Endothelial cell of umbilical vein (primary cell): ENCODE data around the gene SULT1A2. TPM values are rescaled to one million over a fixed set of nuclear protein-coding genes. Genes with fewer than 3 reads are reported as not detected.

Experiments used
- BruUV-seq: library from RNA; stranded (reverse); fragments of 400-500 nt; replicated peaks from 2 replicates; lab custom pipeline; 2021; lab: Mats Ljungman, UMichigan
- CTCF ChIA-PET: fragments of 300-600, 350-600 bp; sonication (Branson Sonifier 250); formaldehyde crosslinking; loops from one replicate; lab custom pipeline; 2021; ENCODE audit warnings: antibody characterized with exemption, inconsistent platforms; lab: Charles Lee
- POLR2A ChIA-PET: fragments of 300-600, 350-600 bp; sonication (Branson Sonifier 250); formaldehyde crosslinking; loops from one replicate; lab custom pipeline; 2021; ENCODE audit warnings: antibody characterized with exemption, inconsistent platforms; lab: Charles Lee
- DNase-seq: peaks from one replicate; pipeline ENCODE4 v3.0.0-alpha.2; 2011; ENCODE audit warnings: low read depth, low spot score
- FAIRE-seq: peaks from 2 replicates; lab custom pipeline; 2011; peaks lifted over from hg19 to GRCh38; lab: Jason Lieb, UNC
- H2AFZ ChIP-seq: 2 replicates; pipeline ENCODE4 v1.6.0; 2012; ENCODE audit warnings: low read depth, low read length, control low read depth, inconsistent platforms
- H3K27ac ChIP-seq: 2 replicates; pipeline ENCODE4 v1.5.1; 2011; ENCODE audit warnings: low read depth, mild to moderate bottlenecking, control low read depth, low read length, moderate library complexity; ENCODE audit not compliant: insufficient read depth
- H3K27me3 ChIP-seq, 2 experiments: 2 replicates each; pipeline versions ENCODE4 v1.6.0 to v1.6.1; 2011; ENCODE audit warnings: low read length in 2 of 2, mixed read lengths in 1 of 2; ENCODE audit not compliant: control insufficient read depth in 2 of 2, insufficient read depth in 2 of 2
- H3K36me3 ChIP-seq, 2 experiments: 2 replicates in 1 of 2; 3 replicates in 1 of 2; pipeline ENCODE4 v1.5.1; 2011; ENCODE audit warnings: low read length in 2 of 2, mild to moderate bottlenecking in 1 of 2, moderate library complexity in 1 of 2; ENCODE audit not compliant: control insufficient read depth in 2 of 2, insufficient read depth in 2 of 2; ENCODE audit errors: extremely low read depth in 1 of 2
- H3K4me1 ChIP-seq: 3 replicates; pipeline ENCODE4 v1.5.1; 2011; ENCODE audit warnings: mild to moderate bottlenecking, low read length; ENCODE audit not compliant: control insufficient read depth, insufficient read depth; ENCODE audit errors: extremely low read depth
- H3K4me2 ChIP-seq: 2 replicates; pipeline ENCODE4 v1.6.1; 2011; ENCODE audit warnings: low read length, control low read depth, mixed read lengths; ENCODE audit not compliant: insufficient read depth
- H3K4me3 ChIP-seq, 3 experiments: fragments of 200-600 bp in 1 of 3; sonication (generic), shearing (Covaris generic) in 1 of 3; replicated peaks in 1 of 3; 2 replicates each; pipeline ENCODE4 v1.5.1; 2011 to 2016; ENCODE audit warnings: control low read depth in 3 of 3, low read length in 3 of 3, mild to moderate bottlenecking in 2 of 3, inconsistent platforms in 1 of 3, low read depth in 1 of 3, moderate library complexity in 1 of 3; ENCODE audit not compliant: insufficient read depth in 1 of 3
- H3K79me2 ChIP-seq: 2 replicates; pipeline ENCODE4 v1.6.0; 2012; ENCODE audit warnings: low read length, inconsistent platforms; ENCODE audit not compliant: control insufficient read depth, insufficient read depth
- H3K9ac ChIP-seq: replicated peaks from 2 replicates; pipeline ENCODE3; 2011; ENCODE audit warnings: low read length, control low read depth; ENCODE audit not compliant: insufficient read depth; ENCODE audit errors: extremely low read depth
- H3K9me1 ChIP-seq: replicated peaks from 3 replicates; pipeline ENCODE4 v1.6.0; 2011; ENCODE audit warnings: mild to moderate bottlenecking, low read length; ENCODE audit not compliant: control insufficient read depth, insufficient read depth; ENCODE audit errors: extremely low read depth
- H3K9me3 ChIP-seq: replicated peaks from 2 replicates; pipeline ENCODE4 v1.5.1; 2012; ENCODE audit warnings: low read length, inconsistent platforms; ENCODE audit not compliant: control insufficient read depth, insufficient read depth
- H4K20me1 ChIP-seq: replicated peaks from 2 replicates; pipeline ENCODE3; 2011; ENCODE audit warnings: mild to moderate bottlenecking, low read length; ENCODE audit not compliant: control insufficient read depth, insufficient read depth; ENCODE audit errors: extremely low read depth
- EZH2 ChIP-seq: IDR thresholded peaks from 2 replicates; pipeline ENCODE4 v1.6.1; 2012; ENCODE audit warnings: borderline replicate concordance, low read depth, mild to moderate bottlenecking, moderate library complexity, low read length, inconsistent platforms; ENCODE audit not compliant: severe bottlenecking
- FOS ChIP-seq: IDR thresholded peaks from 2 replicates; pipeline ENCODE4 v1.6.1; 2011; ENCODE audit warnings: mild to moderate bottlenecking, low read length, moderate library complexity, borderline replicate concordance; ENCODE audit not compliant: insufficient read depth
- GATA2 ChIP-seq: IDR thresholded peaks from 2 replicates; pipeline ENCODE4 v1.7.0; 2011; ENCODE audit warnings: low read depth, mild to moderate bottlenecking, moderate library complexity, mixed read lengths, low read length; ENCODE audit not compliant: insufficient read length, insufficient read depth
- JUN ChIP-seq: IDR thresholded peaks from 2 replicates; pipeline ENCODE4 v1.6.1; 2011; ENCODE audit warnings: borderline replicate concordance, low read depth; ENCODE audit not compliant: insufficient read length, insufficient read depth
- MYC ChIP-seq: IDR thresholded peaks from one replicate; pipeline ENCODE4 v1.6.1; 2011; ENCODE audit warnings: mild to moderate bottlenecking, low read depth, low read length
- POLR2A ChIP-seq: IDR thresholded peaks from 2 replicates; pipeline ENCODE4 v1.6.1; 2012; ENCODE audit warnings: low read depth, mild to moderate bottlenecking, control low read depth, low read length
- POLR2AphosphoS5 ChIP-seq: IDR thresholded peaks from 2 replicates; pipeline ENCODE4 v1.6.1; 2012; ENCODE audit warnings: low read depth, mild to moderate bottlenecking, control low read depth, low read length, moderate library complexity; ENCODE audit not compliant: insufficient read depth
- dilution Hi-C: fragments of 300-500 bp; cut with MboI; formaldehyde crosslinking; loops from one replicate; pipeline ENCODE4 v1.15.0; 2019; ENCODE audit warnings: low sequenced_read_pairs; ENCODE audit not compliant: extremely low pct_ligation_motif_present
- intact Hi-C: fragments of 100-400 bp; cut with micrococcal nuclease; formaldehyde crosslinking; loops from one replicate; pipeline ENCODE4 v1.10.0; 2022
- polyA plus RNA-seq, 4 experiments: library from polyadenylated mRNA; depleted of rRNA in 3 of 4; stranded (reverse) in 3 of 4; unstranded in 1 of 4; fragments of >200 nt; gene quantifications; 2 replicates each; pipeline versions ENCODE4 v1.2.1 to v1.2.3, GENCODE V29; 2011 to 2012; ENCODE audit warnings: missing spikeins in 1 of 4
- total RNA-seq: library from RNA; stranded (reverse); gene quantifications from 2 replicates; pipeline ENCODE4 v1.2.3, GENCODE V29; 2021
- TF ChIP-seq, protein P1 (sequence below), 2 donors: IDR thresholded peaks; 1 replicate in 1 of 2; 2 replicates in 1 of 2; pipeline ENCODE4 v1.5.1; 2011; ENCODE audit warnings: low read length in 2 of 2, mild to moderate bottlenecking in 2 of 2, moderate library complexity in 2 of 2, control low read depth in 1 of 2, inconsistent platforms in 1 of 2, low read depth in 1 of 2; ENCODE audit not compliant: insufficient read depth in 1 of 2; ENCODE audit errors: extremely low read depth in 1 of 2
- TF ChIP-seq, protein P2 (sequence below): IDR thresholded peaks from 2 replicates; pipeline ENCODE4 v1.6.1; 2011; ENCODE audit not compliant: insufficient read depth, insufficient read length

SULT1A2 gene
- total and polyA plus RNA-seq, 2 donors (not counting 3 experiments of a cell fraction or from before 2014, with no cell fraction given): not detected

DNA sequence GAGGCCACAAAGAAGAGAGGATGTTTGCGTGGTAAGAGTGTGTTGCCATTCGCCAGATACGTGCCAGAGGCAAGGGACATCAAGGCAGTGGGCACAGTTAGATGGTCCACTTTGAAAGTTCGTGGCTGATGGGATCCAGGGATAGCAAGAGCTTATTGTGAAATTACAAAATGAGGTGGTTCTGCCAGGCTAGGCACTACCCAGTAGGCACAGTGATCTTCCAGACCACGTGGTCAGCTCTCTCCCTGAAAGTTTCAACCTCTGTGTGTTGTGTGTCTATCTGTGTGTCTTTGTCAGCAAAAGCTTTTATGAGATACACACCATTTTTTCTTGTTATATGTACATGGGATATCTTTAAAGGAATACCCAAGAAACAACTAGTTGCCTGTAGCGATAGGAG is 33.6 kb downstream of the SULT1A2 start:
- peaks cover 6% of the 10 kb centered on the region for H3K4me1 ChIP-seq
- no TSS peak for BruUV-seq
- no peak for FAIRE-seq
- no peaks in the 10 kb centered on the region for H3K36me3 ChIP-seq
- no peak overlapping the region for H3K4me3 ChIP-seq
- H3K9me3 ChIP-seq: no peaks in the 10 kb centered on the region
- H3K27ac ChIP-seq: no peak overlapping the region
- ChIA-PET CTCF (no interaction called here), POLR2A (no interaction called here)
- H2AFZ ChIP-seq: no peak overlapping the region
- TF ChIP-seq, protein P1, sequence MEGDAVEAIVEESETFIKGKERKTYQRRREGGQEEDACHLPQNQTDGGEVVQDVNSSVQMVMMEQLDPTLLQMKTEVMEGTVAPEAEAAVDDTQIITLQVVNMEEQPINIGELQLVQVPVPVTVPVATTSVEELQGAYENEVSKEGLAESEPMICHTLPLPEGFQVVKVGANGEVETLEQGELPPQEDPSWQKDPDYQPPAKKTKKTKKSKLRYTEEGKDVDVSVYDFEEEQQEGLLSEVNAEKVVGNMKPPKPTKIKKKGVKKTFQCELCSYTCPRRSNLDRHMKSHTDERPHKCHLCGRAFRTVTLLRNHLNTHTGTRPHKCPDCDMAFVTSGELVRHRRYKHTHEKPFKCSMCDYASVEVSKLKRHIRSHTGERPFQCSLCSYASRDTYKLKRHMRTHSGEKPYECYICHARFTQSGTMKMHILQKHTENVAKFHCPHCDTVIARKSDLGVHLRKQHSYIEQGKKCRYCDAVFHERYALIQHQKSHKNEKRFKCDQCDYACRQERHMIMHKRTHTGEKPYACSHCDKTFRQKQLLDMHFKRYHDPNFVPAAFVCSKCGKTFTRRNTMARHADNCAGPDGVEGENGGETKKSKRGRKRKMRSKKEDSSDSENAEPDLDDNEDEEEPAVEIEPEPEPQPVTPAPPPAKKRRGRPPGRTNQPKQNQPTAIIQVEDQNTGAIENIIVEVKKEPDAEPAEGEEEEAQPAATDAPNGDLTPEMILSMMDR (IDR thresholded peaks at IDR 0.05; ENCODE audit: extremely low read depth in 1 of 2, insufficient read depth in 1 of 2, low read depth in 1 of 2, low read length in 2 of 2): no peak
- no peak for TF ChIP-seq POLR2A
- no peak for TF ChIP-seq POLR2AphosphoS5
- TF ChIP-seq, protein P2, sequence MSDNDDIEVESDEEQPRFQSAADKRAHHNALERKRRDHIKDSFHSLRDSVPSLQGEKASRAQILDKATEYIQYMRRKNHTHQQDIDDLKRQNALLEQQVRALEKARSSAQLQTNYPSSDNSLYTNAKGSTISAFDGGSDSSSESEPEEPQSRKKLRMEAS: no peak
- TF ChIP-seq JUN: no peak
- no peak for TF ChIP-seq FOS
- no peak for TF ChIP-seq EZH2
- no peak for TF ChIP-seq MYC
- TF ChIP-seq GATA2: no peak
- dilution Hi-C loops (no loop called here), intact Hi-C loops (no loop called here)
- no peaks in the 10 kb centered on the region for H3K79me2 ChIP-seq
- no peaks in the 10 kb centered on the region for H4K20me1 ChIP-seq
- DNase-seq: no peak
- no peak overlapping the region for H3K9ac ChIP-seq
- H3K27me3 ChIP-seq: no peaks in the 10 kb centered on the region
- no peaks in the 10 kb centered on the region for H3K9me1 ChIP-seq
- H3K4me2 ChIP-seq: no peak overlapping the region
